Measurements from ENCODE around the gene NTF4.

DNA sequence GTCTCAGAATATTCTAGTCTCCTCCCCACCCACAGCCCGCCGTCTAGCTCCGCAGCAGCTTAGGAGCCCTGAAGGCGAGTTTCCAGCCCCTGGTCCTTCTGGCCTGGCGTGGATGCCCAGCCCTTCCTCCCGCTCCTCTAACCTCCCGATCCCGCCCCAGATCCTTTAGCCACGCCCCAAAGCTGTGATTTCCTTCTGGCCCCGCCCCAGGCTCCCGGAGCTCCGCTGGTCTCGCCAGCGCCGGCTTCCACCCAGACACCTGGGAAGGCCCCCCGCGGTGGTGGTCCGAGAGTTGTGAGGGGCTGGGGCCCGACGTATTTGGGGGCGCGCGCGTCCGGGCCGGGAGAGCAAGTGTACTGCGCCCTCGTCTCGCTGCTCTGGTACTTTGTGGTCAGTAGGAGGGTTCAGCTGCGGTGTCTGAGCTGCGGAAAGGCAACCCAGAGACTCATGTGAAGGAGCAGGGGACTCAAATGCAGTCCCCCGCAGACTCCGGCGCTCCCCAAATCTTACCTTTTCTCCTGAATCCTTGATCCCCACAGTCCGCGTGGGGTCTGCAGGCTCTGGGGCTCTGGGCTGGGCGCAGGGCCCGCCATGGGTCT lies 6.9 kb downstream of the NTF4 start, which contains the start of gene CGB7:
- no peak for TF ChIP-seq EP300 (IDR thresholded peaks at IDR 0.05)
- TF ChIP-seq, protein P1, sequence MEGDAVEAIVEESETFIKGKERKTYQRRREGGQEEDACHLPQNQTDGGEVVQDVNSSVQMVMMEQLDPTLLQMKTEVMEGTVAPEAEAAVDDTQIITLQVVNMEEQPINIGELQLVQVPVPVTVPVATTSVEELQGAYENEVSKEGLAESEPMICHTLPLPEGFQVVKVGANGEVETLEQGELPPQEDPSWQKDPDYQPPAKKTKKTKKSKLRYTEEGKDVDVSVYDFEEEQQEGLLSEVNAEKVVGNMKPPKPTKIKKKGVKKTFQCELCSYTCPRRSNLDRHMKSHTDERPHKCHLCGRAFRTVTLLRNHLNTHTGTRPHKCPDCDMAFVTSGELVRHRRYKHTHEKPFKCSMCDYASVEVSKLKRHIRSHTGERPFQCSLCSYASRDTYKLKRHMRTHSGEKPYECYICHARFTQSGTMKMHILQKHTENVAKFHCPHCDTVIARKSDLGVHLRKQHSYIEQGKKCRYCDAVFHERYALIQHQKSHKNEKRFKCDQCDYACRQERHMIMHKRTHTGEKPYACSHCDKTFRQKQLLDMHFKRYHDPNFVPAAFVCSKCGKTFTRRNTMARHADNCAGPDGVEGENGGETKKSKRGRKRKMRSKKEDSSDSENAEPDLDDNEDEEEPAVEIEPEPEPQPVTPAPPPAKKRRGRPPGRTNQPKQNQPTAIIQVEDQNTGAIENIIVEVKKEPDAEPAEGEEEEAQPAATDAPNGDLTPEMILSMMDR (IDR thresholded peaks at IDR 0.05) = no peak

Measured in ovary (tissue), 3 donors.